ENCODE results near the gene B2M. TPM values are rescaled to one million over a fixed set of nuclear protein-coding genes. Genes with fewer than 3 reads are reported as not detected.

Gene B2M
- polyA plus RNA-seq, 1 donor (not counting 4 experiments of a cell fraction or from before 2014, with no cell fraction given): 3,098 TPM

GRCh38 chr15:44662478-44663409 is 48.6 kb upstream of the B2M start:
- Histone ChIP-seq H2AFZ (ENCODE audit: control insufficient read depth, low read length) (peak overlapping the region; percentile 89), H3K4me2 (ENCODE audit: control insufficient read depth, extremely low read depth, insufficient read depth, low read depth, low read length) (peak overlapping the region; percentile 84), H3K4me1 (ENCODE audit: control insufficient read depth, extremely low read depth, insufficient read depth, low read length) (peaks cover 10% of the 10 kb centered on the region), H3K36me3 (ENCODE audit: control insufficient read depth in 2 of 2, extremely low read depth in 1 of 2, insufficient read depth in 2 of 2, low read length in 2 of 2) (peaks cover 2 to 6% of the 10 kb centered on the region in 2 experiments), H3K79me2 (ENCODE audit: control insufficient read depth, insufficient read depth, low read length) (peaks cover 17% of the 10 kb centered on the region), H3K4me3 (ENCODE audit: control insufficient read depth in 2 of 3, extremely low read depth in 1 of 3, insufficient read depth in 2 of 3, low read depth in 1 of 3, low read length in 3 of 3) (peak overlapping the region; percentile 85 to 100 (median 96)), H4K20me1 (ENCODE audit: control insufficient read depth, extremely low read depth, insufficient read depth, low read length) (no peaks in the 10 kb centered on the region), H3K9me3 (ENCODE audit: control insufficient read depth, low read depth, low read length) (no peaks in the 10 kb centered on the region), H3K27ac (ENCODE audit: control insufficient read depth, insufficient read depth, low read length) (peak overlapping the region; percentile 86), H3K27me3 (ENCODE audit: control insufficient read depth, extremely low read depth, insufficient read depth, low read length) (no peaks in the 10 kb centered on the region), H3K9me1 (ENCODE audit: control insufficient read depth, extremely low read depth, insufficient read depth, low read length) (no peaks in the 10 kb centered on the region), H3K9ac (ENCODE audit: control insufficient read depth, extremely low read depth, insufficient read depth, low read length) (peak overlapping the region; percentile 92)
- TF ChIP-seq EZH2 (IDR thresholded peaks at IDR 0.05; ENCODE audit: low read length) (no peak), CTCF (optimal IDR thresholded peaks at IDR 0.05 in 1 of 3, IDR thresholded peaks at IDR 0.05 in 1 of 3, conservative IDR thresholded peaks at IDR 0.05 in 1 of 3; ENCODE audit: extremely low read depth in 1 of 3, insufficient read depth in 2 of 3, low read length in 3 of 3) (no peak)
- peak; percentile 23 for FAIRE-seq
- dilution Hi-C loops (cut with MboI; ENCODE audit: extremely low pct_ligation_motif_present, low sequenced_read_pairs): no loop called here
- no peak for DNase-seq (ENCODE audit: low read depth, low spot score)

- H3K9ac ChIP-seq (ENCODE audit: control insufficient read depth, extremely low read depth, insufficient read depth, low read length): peak within 1 kb of the TSS; percentile 92
- H4K20me1 ChIP-seq (ENCODE audit: control insufficient read depth, extremely low read depth, insufficient read depth, low read length): no peaks in the 10 kb centered on the region
- peak within 1 kb of the TSS; percentile 84 for H3K4me2 ChIP-seq (ENCODE audit: control insufficient read depth, extremely low read depth, insufficient read depth, low read depth, low read length)
- peaks cover 2 to 6% of the 10 kb centered on the region in 2 experiments for H3K36me3 ChIP-seq (ENCODE audit: control insufficient read depth in 2 of 2, extremely low read depth in 1 of 2, insufficient read depth in 2 of 2, low read length in 2 of 2)
- no peaks in the 10 kb centered on the region for H3K9me1 ChIP-seq (ENCODE audit: control insufficient read depth, extremely low read depth, insufficient read depth, low read length)
- peak within 1 kb of the TSS; percentile 99 for H2AFZ ChIP-seq (ENCODE audit: control insufficient read depth, low read length)
- no peaks in the 10 kb centered on the region for H3K9me3 ChIP-seq (ENCODE audit: control insufficient read depth, low read depth, low read length)
- TF ChIP-seq CTCF (optimal IDR thresholded peaks at IDR 0.05 in 1 of 3, IDR thresholded peaks at IDR 0.05 in 1 of 3, conservative IDR thresholded peaks at IDR 0.05 in 1 of 3; ENCODE audit: extremely low read depth in 1 of 3, insufficient read depth in 2 of 3, low read length in 3 of 3): peak; percentile 90 to 94 (median 90)
- no peak for TF ChIP-seq EZH2 (IDR thresholded peaks at IDR 0.05; ENCODE audit: low read length)
- dilution Hi-C loops (cut with MboI; ENCODE audit: extremely low pct_ligation_motif_present, low sequenced_read_pairs): no loop called here
- H3K27me3 ChIP-seq (ENCODE audit: control insufficient read depth, extremely low read depth, insufficient read depth, low read length): no peaks in the 10 kb centered on the region
- peak within 1 kb of the TSS; percentile 85 to 100 (median 96) for H3K4me3 ChIP-seq (ENCODE audit: control insufficient read depth in 2 of 3, extremely low read depth in 1 of 3, insufficient read depth in 2 of 3, low read depth in 1 of 3, low read length in 3 of 3)
- DNase-seq (ENCODE audit: low read depth, low spot score) (peak; percentile 83), FAIRE-seq (peak; percentile 46)
- H3K4me1 ChIP-seq (ENCODE audit: control insufficient read depth, extremely low read depth, insufficient read depth, low read length): peaks cover 10% of the 10 kb centered on the region
- H3K27ac ChIP-seq (ENCODE audit: control insufficient read depth, insufficient read depth, low read length): peak within 1 kb of the TSS; percentile 86
- H3K79me2 ChIP-seq (ENCODE audit: control insufficient read depth, insufficient read depth, low read length): peaks cover 17% of the 10 kb centered on the region
Measured at GRCh38 chr15:44663410-44664308, 47.7 kb upstream of the B2M start, which contains the start of gene SPG11. SPG11 (minus strand) TSS chr15:44663662; CDS start chr15:44663647, 15 bp downstream.

Measured in keratinocyte (primary cell).